ENCODE measurements around the gene AP1AR.

AP1AR gene

DNA sequence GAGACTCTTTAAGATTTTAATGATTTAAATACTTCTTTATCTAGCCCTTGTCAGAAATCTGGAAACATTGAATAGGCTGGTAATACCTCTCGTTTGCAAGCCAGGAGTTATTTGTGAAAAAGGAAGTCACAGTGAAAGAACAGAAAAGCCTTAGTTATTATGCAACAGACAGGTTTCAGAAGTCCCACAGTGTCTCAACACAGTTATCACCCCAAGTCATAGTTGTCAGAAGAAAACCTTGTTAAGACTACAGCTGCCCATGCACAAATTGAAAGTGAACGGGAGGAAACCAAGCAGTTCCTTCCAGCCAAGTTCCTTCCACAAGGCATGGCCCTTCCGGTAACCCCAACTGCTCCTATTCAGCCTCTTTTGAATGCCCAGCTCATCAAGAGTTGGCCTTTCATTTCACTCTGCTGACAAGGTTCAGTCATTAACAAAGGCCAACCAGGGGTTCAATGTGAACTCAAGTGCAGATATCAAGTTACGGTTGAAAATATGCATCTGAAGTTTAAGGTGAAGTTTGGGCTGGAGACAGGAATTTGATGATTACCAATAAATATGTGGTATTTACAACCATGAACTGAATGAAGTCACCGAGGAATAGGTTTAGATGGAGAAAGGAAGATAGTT is 81.1 kb downstream of the AP1AR start:
- no peak for DNase-seq (ENCODE audit: low read depth in 2 of 2)

DNA sequence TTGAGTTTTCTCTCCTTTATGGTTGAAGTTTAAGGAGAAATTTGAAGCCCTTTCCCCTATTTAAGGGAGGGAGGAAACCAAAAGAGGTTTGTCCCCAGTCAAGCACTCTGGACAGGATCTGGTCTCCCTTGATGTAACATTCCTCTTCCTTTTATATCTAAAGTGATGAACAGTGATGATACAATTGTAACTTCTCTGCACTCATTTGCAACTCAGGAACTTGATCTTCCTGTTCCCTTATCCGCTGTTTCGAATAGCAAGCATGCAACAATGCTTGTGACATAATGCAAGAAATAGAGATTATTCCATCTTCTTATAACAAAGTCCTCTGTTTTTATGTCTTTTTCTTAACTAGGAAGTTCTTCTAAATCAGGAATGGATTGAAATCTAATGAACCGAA is 83.9 kb downstream of the AP1AR start:
- DNase-seq (ENCODE audit: low read depth in 2 of 2): no peak

- no peak for DNase-seq (ENCODE audit: low read depth in 2 of 2)
These were observed 84.8 kb downstream of the AP1AR start for GRCh38 chr4:112316360-112316759.

DNA sequence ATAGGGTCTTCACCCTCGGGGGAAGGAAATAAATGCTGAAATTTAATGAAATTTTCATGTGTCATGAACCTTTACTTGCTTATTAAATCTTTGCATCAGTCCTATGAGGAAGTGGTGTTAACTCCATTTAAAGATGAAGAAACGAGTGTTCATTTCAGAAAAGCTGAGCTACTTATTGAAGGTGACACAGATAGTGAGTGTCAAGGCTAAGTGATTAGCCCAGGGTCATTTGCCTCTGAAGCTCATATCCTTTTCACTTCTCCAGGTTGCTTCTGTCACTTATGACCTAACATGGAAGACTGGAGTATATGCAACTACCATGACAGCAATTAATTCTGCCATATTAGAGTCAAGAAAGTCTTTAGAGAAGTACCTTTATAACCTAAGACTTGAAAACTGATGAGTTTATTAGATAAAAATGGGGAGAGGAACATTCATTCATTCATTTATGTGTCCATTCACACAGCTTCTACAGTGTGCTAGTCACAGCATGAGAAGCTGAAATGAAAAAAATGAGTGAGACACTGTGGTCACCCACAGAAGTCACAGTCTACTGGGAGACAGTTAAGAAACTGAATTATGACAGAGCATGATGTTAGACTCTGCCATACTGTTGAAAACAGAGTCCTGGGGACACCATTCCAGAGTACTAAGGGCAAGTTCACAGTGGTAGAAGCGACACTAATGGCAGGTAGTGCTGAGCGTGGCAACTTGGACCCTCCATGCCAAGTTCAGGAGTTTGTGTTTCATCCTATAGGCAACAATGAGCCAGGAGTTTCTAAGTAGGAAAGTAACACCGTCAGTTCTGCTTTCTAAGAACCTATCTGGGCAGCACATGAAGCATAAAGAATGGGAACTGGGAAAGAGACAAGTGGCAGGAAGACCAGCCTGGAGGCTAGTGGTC is 86.9 kb downstream of the AP1AR start:
- no peak for DNase-seq (ENCODE audit: low read depth in 2 of 2)

All from stimulated activated CD4-positive, alpha-beta T cell treated with anti-CD3 and anti-CD28 coated beads, Interleukin-4, amount 100 ng/mL, for 48 hours (primary cell).